OCI-LY3 (cell line): ENCODE results near the gene DCUN1D3.
"Not testable (repeated sequence)": the region's sequence is repeated elsewhere in the genome, so short reads cannot be mapped to it uniquely, and the experiment has no call there.

Experiments used
- H2AFZ ChIP-seq: fragments of 200-600, 300-600 bp; shearing (Covaris generic); 2 replicates; pipeline ENCODE4 v1.6.0; 2014; ENCODE audit warnings: antibody characterized with exemption, low read depth, low read length
- H3K27ac ChIP-seq: fragments of 200-600, 300-600 bp; sonication (generic); 2 replicates; pipeline ENCODE4 v1.5.1; 2014; ENCODE audit warnings: mild to moderate bottlenecking, low read length, moderate library complexity, mixed read lengths
- H3K27me3 ChIP-seq: fragments of 200-600, 300-600 bp; sonication (generic); 2 replicates; pipeline ENCODE4 v1.6.1; 2014; ENCODE audit warnings: low read depth, low read length, mixed read lengths
- H3K36me3 ChIP-seq: fragments of 200-600, 300-600 bp; sonication (generic); replicated peaks from 2 replicates; pipeline ENCODE3; 2014; ENCODE audit warnings: low read depth, low read length, mixed read lengths
- H3K4me1 ChIP-seq: fragments of 300-600, 200-600 bp; sonication (generic); 2 replicates; pipeline ENCODE4 v1.6.1; 2014; ENCODE audit warnings: low read length, mixed read lengths
- H3K4me2 ChIP-seq: fragments of 200-600, 300-600 bp; sonication (generic); 2 replicates; pipeline ENCODE4 v1.6.1; 2014; ENCODE audit warnings: low read length, mixed read lengths
- H3K4me3 ChIP-seq: fragments of 300-600, 200-600 bp; sonication (generic); 2 replicates; pipeline ENCODE4 v1.5.1; 2014; ENCODE audit warnings: antibody characterized with exemption, mild to moderate bottlenecking, low read length, moderate library complexity
- H3K79me2 ChIP-seq: fragments of 300-600, 200-600 bp; shearing (Covaris generic); 2 replicates; pipeline ENCODE4 v1.6.1; 2014; ENCODE audit warnings: mild to moderate bottlenecking, low read length, mixed read lengths
- H3K9ac ChIP-seq: fragments of 300-600, 200-600 bp; shearing (Covaris generic); 2 replicates; pipeline ENCODE4 v1.6.0; 2014; ENCODE audit warnings: mild to moderate bottlenecking, low read length, moderate library complexity
- H3K9me3 ChIP-seq: fragments of 200-600, 300-600 bp; shearing (Covaris generic); 2 replicates; pipeline ENCODE4 v1.6.1; 2014; ENCODE audit warnings: low read length, mixed read lengths; ENCODE audit not compliant: insufficient read depth
- H4K20me1 ChIP-seq: fragments of 200-600, 300-600 bp; sonication (generic); 2 replicates; pipeline ENCODE4 v1.6.1; 2016; ENCODE audit warnings: low read length, mixed read lengths; ENCODE audit not compliant: insufficient read depth
- EZH2phosphoT487 ChIP-seq: fragments of 200-600 bp; shearing (Covaris generic); IDR thresholded peaks from 2 replicates; pipeline ENCODE4 v1.6.1; 2018; ENCODE audit warnings: antibody characterized with exemption, mixed run types, low read depth
- TF ChIP-seq, protein P1 (sequence below): fragments of 200-600, 300-600 bp; sonication (generic); IDR thresholded peaks from 2 replicates; pipeline ENCODE4 v1.5.1; 2014; ENCODE audit warnings: antibody characterized with exemption, low read length, low read depth

The DCUN1D3 gene

DNA sequence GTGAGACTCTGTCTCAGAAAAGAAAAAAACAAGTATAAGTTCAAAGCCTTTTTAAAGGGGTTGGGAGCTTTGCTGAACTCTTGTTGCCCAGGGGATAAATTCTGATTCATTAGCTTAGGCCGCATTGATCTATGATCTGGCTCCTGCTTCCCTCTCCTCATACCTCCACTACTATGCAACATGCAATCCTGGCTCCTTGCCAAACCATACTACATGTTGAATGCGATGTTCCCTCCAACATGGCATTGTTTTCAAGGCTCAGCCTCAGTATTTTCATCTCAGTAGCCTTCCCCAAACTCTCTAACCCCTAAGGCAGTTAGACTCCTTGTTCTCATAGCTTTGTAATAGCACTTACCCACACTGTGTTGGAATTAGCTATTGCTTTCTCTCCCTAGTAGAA, 87.6 kb downstream of the DCUN1D3 start:
- no peaks in the 10 kb centered on the region for H3K27me3 ChIP-seq
- H3K4me1 ChIP-seq = peaks cover 6% of the 10 kb centered on the region
- no peak for TF ChIP-seq EZH2phosphoT487
- H3K79me2 ChIP-seq = peaks cover 7% of the 10 kb centered on the region
- peaks cover 11% of the 10 kb centered on the region for H3K36me3 ChIP-seq
- H2AFZ ChIP-seq = no peak overlapping the region
- H3K9me3 ChIP-seq = no peaks in the 10 kb centered on the region
- no peak overlapping the region for H3K4me2 ChIP-seq
- H4K20me1 ChIP-seq = no peaks in the 10 kb centered on the region
- H3K9ac ChIP-seq = no peak overlapping the region
- no peak overlapping the region for H3K4me3 ChIP-seq
- H3K27ac ChIP-seq = no peak overlapping the region

DNA sequence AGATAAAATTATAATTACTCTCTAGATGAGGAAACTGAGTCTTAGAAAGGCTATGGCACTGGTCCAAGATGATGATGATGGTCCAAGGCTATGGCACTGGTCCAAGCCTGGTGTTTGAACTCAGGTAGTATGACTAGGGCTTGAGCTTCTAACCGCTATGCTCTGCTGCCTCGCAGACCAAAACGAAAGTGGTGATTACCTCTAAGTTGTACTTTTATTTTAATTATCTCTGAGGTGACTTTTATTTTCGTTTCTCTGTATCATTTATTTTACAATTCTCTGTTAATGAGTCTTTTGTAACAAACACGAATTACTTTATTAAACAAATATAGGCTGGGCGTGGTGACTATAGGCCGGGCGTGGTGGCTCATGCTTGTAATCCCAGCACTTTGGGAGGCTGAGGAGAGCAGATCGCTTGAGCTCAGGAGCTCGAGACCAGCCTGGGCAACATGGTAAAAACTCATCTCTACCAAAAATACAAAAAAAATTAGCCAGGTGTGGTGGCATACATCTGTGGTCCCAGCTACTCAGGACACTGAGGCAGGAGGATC, 88.2 kb downstream of the DCUN1D3 start:
- no peak overlapping the region for H3K4me2 ChIP-seq
- H3K27ac ChIP-seq = no peak overlapping the region

DNA sequence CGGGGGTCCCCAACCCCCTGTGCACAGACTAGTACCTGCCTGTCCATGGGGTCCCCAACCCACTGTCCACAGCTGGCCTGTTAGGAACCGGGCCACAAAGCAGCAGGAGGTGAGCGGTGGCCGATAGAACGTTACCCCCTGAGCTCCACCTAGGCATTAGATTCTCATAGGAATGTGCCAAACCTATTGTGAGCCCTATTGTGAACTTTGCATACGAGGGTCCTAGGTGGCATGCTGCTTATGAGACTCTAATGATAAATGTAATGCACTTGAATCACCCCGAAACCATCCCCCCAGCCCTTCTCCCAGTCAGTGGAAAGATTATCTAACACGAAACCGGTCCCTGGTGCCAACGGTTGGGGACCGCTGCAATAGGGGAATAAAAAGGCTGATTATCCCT, 92.3 kb downstream of the DCUN1D3 start:
- no peak for TF ChIP-seq EZH2phosphoT487
- TF ChIP-seq, protein P1, sequence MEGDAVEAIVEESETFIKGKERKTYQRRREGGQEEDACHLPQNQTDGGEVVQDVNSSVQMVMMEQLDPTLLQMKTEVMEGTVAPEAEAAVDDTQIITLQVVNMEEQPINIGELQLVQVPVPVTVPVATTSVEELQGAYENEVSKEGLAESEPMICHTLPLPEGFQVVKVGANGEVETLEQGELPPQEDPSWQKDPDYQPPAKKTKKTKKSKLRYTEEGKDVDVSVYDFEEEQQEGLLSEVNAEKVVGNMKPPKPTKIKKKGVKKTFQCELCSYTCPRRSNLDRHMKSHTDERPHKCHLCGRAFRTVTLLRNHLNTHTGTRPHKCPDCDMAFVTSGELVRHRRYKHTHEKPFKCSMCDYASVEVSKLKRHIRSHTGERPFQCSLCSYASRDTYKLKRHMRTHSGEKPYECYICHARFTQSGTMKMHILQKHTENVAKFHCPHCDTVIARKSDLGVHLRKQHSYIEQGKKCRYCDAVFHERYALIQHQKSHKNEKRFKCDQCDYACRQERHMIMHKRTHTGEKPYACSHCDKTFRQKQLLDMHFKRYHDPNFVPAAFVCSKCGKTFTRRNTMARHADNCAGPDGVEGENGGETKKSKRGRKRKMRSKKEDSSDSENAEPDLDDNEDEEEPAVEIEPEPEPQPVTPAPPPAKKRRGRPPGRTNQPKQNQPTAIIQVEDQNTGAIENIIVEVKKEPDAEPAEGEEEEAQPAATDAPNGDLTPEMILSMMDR = no peak
- Histone ChIP-seq H3K27me3 (no peaks in the 10 kb centered on the region), H3K27ac (no peak overlapping the region), H3K36me3 (no peaks in the 10 kb centered on the region), H3K9me3 (no peaks in the 10 kb centered on the region), H3K4me1 (peaks cover 7% of the 10 kb centered on the region), H3K9ac (peak overlapping the region; percentile 88), H2AFZ (no peak overlapping the region), H3K4me2 (peak overlapping the region; percentile 76), H3K4me3 (peak overlapping the region; percentile 92), H3K79me2 (peaks cover 7% of the 10 kb centered on the region), H4K20me1 (no peaks in the 10 kb centered on the region)

More for the DNA sequence above, 88.2 kb downstream of the DCUN1D3 start:
- Histone ChIP-seq H3K36me3 (peaks cover 11% of the 10 kb centered on the region), H2AFZ (no peak overlapping the region), H4K20me1 (no peaks in the 10 kb centered on the region), H3K79me2 (peaks cover 7% of the 10 kb centered on the region), H3K27me3 (no peaks in the 10 kb centered on the region), H3K4me1 (peaks cover 7% of the 10 kb centered on the region), H3K9me3 (no peaks in the 10 kb centered on the region), H3K9ac (no peak overlapping the region), H3K4me3 (no peak overlapping the region)
- no peak for TF ChIP-seq EZH2phosphoT487
- TF ChIP-seq, protein P1 = no peak

DNA sequence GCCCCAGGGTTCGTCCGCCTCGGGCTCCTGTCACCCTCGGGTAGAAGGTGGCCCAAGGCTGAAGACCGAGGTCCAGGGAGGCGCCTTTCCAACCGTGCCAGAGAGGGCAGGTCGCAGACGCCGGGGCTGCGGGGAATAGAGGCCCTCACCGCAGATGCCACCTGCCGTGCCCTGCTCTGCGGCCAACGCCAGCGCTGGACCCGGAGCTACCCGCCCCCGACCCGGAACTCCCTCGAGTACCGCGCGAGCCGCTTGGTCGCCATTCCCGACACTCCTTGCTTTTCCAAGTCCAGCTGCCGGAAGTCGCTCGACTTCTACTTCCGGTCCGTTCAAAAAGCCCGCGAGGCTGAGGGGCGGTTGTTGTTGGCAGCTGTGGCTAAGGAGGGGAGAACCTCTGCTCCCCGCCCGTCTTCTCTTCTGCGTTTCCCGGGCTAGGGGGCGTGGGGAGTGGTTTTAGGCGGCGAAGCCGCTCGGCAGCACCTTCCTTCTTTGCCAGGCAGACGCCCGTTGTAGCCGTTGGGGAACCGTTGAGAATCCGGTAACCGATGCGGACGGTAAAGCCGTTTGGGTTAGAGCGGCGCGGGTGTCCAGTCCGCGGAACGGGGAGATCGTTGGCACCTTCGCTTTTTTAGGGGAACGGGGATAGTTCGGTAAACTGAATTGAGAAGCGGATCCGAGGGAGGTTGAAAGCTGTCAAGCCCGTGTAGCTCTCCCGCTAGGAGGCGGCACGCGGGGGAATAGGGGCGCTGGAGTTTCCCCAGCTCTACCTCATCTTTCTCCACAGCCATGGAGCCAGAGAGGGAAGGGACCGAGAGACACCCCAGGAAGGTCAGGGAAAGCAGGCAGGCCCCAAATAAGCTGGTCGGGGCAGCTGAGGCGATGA, 93.7 kb downstream of the DCUN1D3 start, which contains the start of the genes ERI2 and REXO5:
Gene ERI2, minus strand, starts transcription at position 305 of the 883 bp plus-strand sequence. Its CDS starts 42 bp downstream, at position 263.
Gene REXO5, plus strand, starts transcription at position 360 of the 883 bp plus-strand sequence. Its CDS starts 427 bp downstream, at position 787.
- Histone ChIP-seq H4K20me1 (no peaks in the 10 kb centered on the region), H3K27me3 (no peaks in the 10 kb centered on the region), H3K27ac (peak within 1 kb of the TSS; percentile 75), H3K36me3 (no peaks in the 10 kb centered on the region), H3K4me1 (peaks cover 7% of the 10 kb centered on the region), H3K79me2 (peaks cover 7% of the 10 kb centered on the region), H2AFZ (peak within 1 kb of the TSS; percentile 95), H3K4me2 (peak within 1 kb of the TSS; percentile 76), H3K9me3 (no peaks in the 10 kb centered on the region), H3K9ac (peak within 1 kb of the TSS; percentile 88), H3K4me3 (peak within 1 kb of the TSS; percentile 92)
- TF ChIP-seq EZH2phosphoT487 = no peak
- TF ChIP-seq, protein P1 = peak; percentile 54

DNA sequence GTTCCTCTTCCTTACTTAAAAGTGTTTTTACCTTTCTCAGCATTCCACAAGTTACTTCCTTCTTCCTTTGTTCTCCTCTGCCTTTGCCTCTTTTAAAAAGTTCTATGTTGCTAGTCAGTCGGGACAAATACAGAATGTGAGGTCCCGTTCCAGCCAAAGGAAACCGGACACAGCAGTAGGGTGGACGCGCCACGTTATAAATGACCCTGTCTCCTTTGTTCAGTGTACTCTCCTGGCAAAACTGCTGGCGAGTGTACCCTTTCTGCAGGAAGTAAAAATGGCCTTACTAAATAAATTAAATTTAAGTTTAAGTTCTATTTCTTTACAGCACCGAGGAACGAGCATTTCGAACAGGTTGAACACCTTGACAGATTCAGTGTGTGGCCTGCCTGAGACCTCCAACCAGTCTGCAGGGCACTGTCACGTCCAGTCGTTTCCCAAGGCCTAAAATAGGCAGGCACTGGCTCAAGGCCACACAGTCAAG, 94.4 kb downstream of the DCUN1D3 start:
- H3K79me2 ChIP-seq, H4K20me1 ChIP-seq, H3K27me3 ChIP-seq, H3K4me1 ChIP-seq, H3K36me3 ChIP-seq, H3K9me3 ChIP-seq: not testable (repeated sequence)
- peak overlapping the region; percentile 95 for H2AFZ ChIP-seq
- peak overlapping the region; percentile 88 for H3K9ac ChIP-seq
- H3K4me2 ChIP-seq = peak overlapping the region; percentile 76
- H3K4me3 ChIP-seq = peak overlapping the region; percentile 92
- peak overlapping the region; percentile 75 for H3K27ac ChIP-seq
